Endometrium (tissue), 2 donors: ENCODE data around the gene CHST6.
"Not testable (repeated sequence)": the region's sequence is repeated elsewhere in the genome, so short reads cannot be mapped to it uniquely, and the experiment has no call there.

Source experiments
- FAIRE-seq: peaks from 2 replicates; lab custom pipeline; 2012; peaks lifted over from hg19 to GRCh38; lab: Jason Lieb, UNC
- donor health status: control.
- donor health status: control.

Gene CHST6

GRCh38 chr16:75433732-75434413 is 61.4 kb downstream of the CHST6 start:
- no peak for FAIRE-seq

- peak; percentile 18 for FAIRE-seq
Measured at GRCh38 chr16:75432828-75433731, 62.2 kb downstream of the CHST6 start, which contains the start of gene CFDP1. TSS of gene CFDP1 (minus strand) at chr16:75433503. CDS start at chr16:75433352, 151 bp downstream.

GRCh38 chr16:75429621-75430403 is 65.4 kb downstream of the CHST6 start:
- no peak for FAIRE-seq

GRCh38 chr16:75426524-75426923 is 68.7 kb downstream of the CHST6 start:
- FAIRE-seq, result not testable (repeated sequence)

- FAIRE-seq, result not testable (repeated sequence)
Measured at GRCh38 chr16:75424105-75424762, 71.0 kb downstream of the CHST6 start.

- FAIRE-seq, result no peak
Measured at GRCh38 chr16:75423723-75424104, 71.5 kb downstream of the CHST6 start.
